HepG2 (cell line): ENCODE results near the gene MAGEA9B. TPM values are rescaled to one million over a fixed set of nuclear protein-coding genes. Genes with fewer than 3 reads are reported as not detected.

ENCODE experiments used
- ATAC-seq: fragments of 200-7000 bp; cut with Tn5 transposase; 3 replicates; pipeline ENCODE4 v1.9.1; 2020; ENCODE audit warnings: mild to moderate bottlenecking, moderate library complexity
- BruUV-seq: library from RNA; stranded (reverse); fragments of 400-500 nt; replicated peaks from 2 replicates; lab custom pipeline; 2021; lab: Mats Ljungman, UMichigan
- CTCF ChIA-PET: fragments of 300-600 bp; formaldehyde crosslinking; extraction: SDS; loops from one replicate; lab custom pipeline; 2021; ENCODE audit warnings: low total read pairs, inconsistent platforms, low intra/inter-chr PET ratio; lab: Yijun Ruan, JAX
- POLR2A ChIA-PET: fragments of 350-600 bp; sonication (Branson Sonifier 250); formaldehyde crosslinking; loops from one replicate; lab custom pipeline; 2020; ENCODE audit warnings: antibody characterized with exemption, inconsistent platforms; lab: Yijun Ruan, JAX
- DNase-seq: peaks from one replicate; pipeline ENCODE4 v3.0.0-alpha.2; 2015; ENCODE audit warnings: low spot score
- FAIRE-seq: peaks from 3 replicates; lab custom pipeline; 2011; peaks lifted over from hg19 to GRCh38; lab: Jason Lieb, UNC
- H2AFZ ChIP-seq: one replicate; pipeline ENCODE4 v1.6.1; 2011; ENCODE audit warnings: low read length, inconsistent platforms
- H3K27ac ChIP-seq: fragments of 300-600 bp; 3 replicates; pipeline ENCODE4 v1.8.0; 2011; ENCODE audit warnings: mixed run types, mild to moderate bottlenecking, mixed read lengths, low read length, inconsistent platforms; ENCODE audit not compliant: insufficient read depth; ENCODE audit errors: extremely low read length
- H3K27me3 ChIP-seq, 2 experiments: fragments of 200-600 bp in 1 of 2; 2 replicates in 1 of 2; 3 replicates in 1 of 2; pipeline versions ENCODE4 v1.6.0 to v1.8.0; 2011; ENCODE audit warnings: low read length in 2 of 2, mild to moderate bottlenecking in 2 of 2, moderate library complexity in 2 of 2, inconsistent platforms in 1 of 2; ENCODE audit not compliant: insufficient read depth in 2 of 2, control insufficient read depth in 1 of 2
- H3K36me3 ChIP-seq, 2 experiments: fragments of 200-600 bp in 1 of 2; replicated peaks in 1 of 2; 2 replicates in 1 of 2; 3 replicates in 1 of 2; pipeline versions ENCODE4 v1.5.1 to v1.8.0; 2011; ENCODE audit warnings: low read length in 2 of 2, inconsistent platforms in 1 of 2; ENCODE audit not compliant: insufficient read depth in 2 of 2, control insufficient read depth in 1 of 2
- H3K4me1 ChIP-seq: 2 replicates; pipeline ENCODE4 v1.5.1; 2012; ENCODE audit warnings: low read length, inconsistent platforms; ENCODE audit not compliant: insufficient read depth
- H3K4me2 ChIP-seq: 2 replicates; pipeline ENCODE4 v1.6.0; 2011; ENCODE audit warnings: low read depth, low read length, inconsistent platforms
- H3K4me3 ChIP-seq, 3 experiments: fragments of 200-600 bp in 1 of 3; sonication (generic), shearing (Covaris generic) in 1 of 3; replicated peaks in 1 of 3; 2 replicates each; pipeline ENCODE4 v1.5.1; 2011 to 2016; ENCODE audit warnings: low read length in 3 of 3, inconsistent platforms in 2 of 3, low read depth in 2 of 3, mild to moderate bottlenecking in 2 of 3, control low read depth in 1 of 3, mixed read lengths in 1 of 3; ENCODE audit not compliant: insufficient read depth in 1 of 3
- H3K79me2 ChIP-seq: one replicate; pipeline ENCODE4 v1.6.1; 2011; ENCODE audit warnings: low read length, inconsistent platforms; ENCODE audit not compliant: insufficient read depth
- H3K9ac ChIP-seq: 2 replicates; pipeline ENCODE4 v1.6.0; 2011; ENCODE audit warnings: mild to moderate bottlenecking, low read depth, low read length, inconsistent platforms; ENCODE audit not compliant: insufficient read depth
- H3K9me3 ChIP-seq: 2 replicates; pipeline ENCODE4 v1.5.1; 2012; ENCODE audit warnings: mild to moderate bottlenecking, low read length
- H4K20me1 ChIP-seq: 2 replicates; pipeline ENCODE4 v1.6.0; 2011; ENCODE audit warnings: inconsistent platforms, mild to moderate bottlenecking, low read length, moderate library complexity; ENCODE audit not compliant: insufficient read depth
- FOXA3 ChIP-seq: IDR thresholded peaks from 2 replicates; pipeline ENCODE4 v1.6.1; 2016; ENCODE audit warnings: missing genetic modification reagents, missing compliant biosample characterization
- GFI1 ChIP-seq: sonication (generic); formaldehyde crosslinking; IDR thresholded peaks from 2 replicates; pipeline ENCODE4 v1.5.0; 2020; ENCODE audit warnings: missing genetic modification reagents, mild to moderate bottlenecking, borderline replicate concordance
- NFKBIZ ChIP-seq: IDR thresholded peaks from 2 replicates; pipeline ENCODE4 v1.6.1; 2018; ENCODE audit warnings: missing genetic modification reagents, missing compliant biosample characterization
- NFRKB ChIP-seq: fragments of 450-650 bp; IDR thresholded peaks from 2 replicates; pipeline ENCODE4 v1.6.1; 2017
- NR2F1 ChIP-seq, 2 experiments: fragments of 450-650 bp in 1 of 2; formaldehyde crosslinking in 1 of 2; IDR thresholded peaks; 2 replicates each; pipeline versions ENCODE4 v1.5.0 to v1.6.1; 2016 to 2020; ENCODE audit warnings: mild to moderate bottlenecking in 1 of 2, missing compliant biosample characterization in 1 of 2, missing genetic modification reagents in 1 of 2, moderate library complexity in 1 of 2
- NR2F6 ChIP-seq, 2 experiments: IDR thresholded peaks; 2 replicates each; pipeline ENCODE4 v1.6.1; 2016; ENCODE audit warnings: antibody characterized with exemption in 1 of 2, mild to moderate bottlenecking in 1 of 2
- RFX1 ChIP-seq: fragments of 450-650 bp; IDR thresholded peaks from 2 replicates; pipeline ENCODE4 v1.6.1; 2017
- TOPORS ChIP-seq: sonication (generic); formaldehyde crosslinking; IDR thresholded peaks from 2 replicates; pipeline ENCODE4 v1.8.0; 2023; ENCODE audit warnings: mild to moderate bottlenecking, missing genetic modification reagents
- ZNF547 ChIP-seq: sonication (generic); formaldehyde crosslinking; IDR thresholded peaks from 2 replicates; pipeline ENCODE4 v1.5.1; 2020; ENCODE audit warnings: mild to moderate bottlenecking, missing genetic modification reagents
- ZNF660 ChIP-seq: sonication (generic); formaldehyde crosslinking; IDR thresholded peaks from 2 replicates; pipeline ENCODE4 v1.5.1; 2020; ENCODE audit warnings: mild to moderate bottlenecking, low read depth, missing genetic modification reagents, borderline replicate concordance
- WGBS: methylation state at CpG from one replicate; pipeline ENCODE4 v1.1.6; 2017; ENCODE audit warnings: low lambda C conversion rate; 5-methylcytosine and 5-hydroxymethylcytosine counted together
- in situ Hi-C: cut with HindIII; loops from 2 replicates; pipeline ENCODE4 v1.10.0; 2017; ENCODE audit warnings: low pct_unique_long_range_greater_than_20kb; ENCODE audit not compliant: extremely low pct_ligation_motif_present
- intact Hi-C: fragments of 100-400 bp; cut with micrococcal nuclease; formaldehyde crosslinking; loops from one replicate; pipeline ENCODE4 v1.10.0; 2022; ENCODE audit not compliant: unreplicated experiment
- polyA plus RNA-seq, 8 experiments: library from polyadenylated mRNA; depleted of rRNA in 3 of 8; stranded (reverse) in 7 of 8; unstranded in 1 of 8; fragments of >200 nt; fragmentation: Illumina TruSeq in 4 of 8; extraction: Trizol in 4 of 8; gene quantifications; 2 replicates each; pipeline versions ENCODE4 v1.2.1 to v1.2.3, GENCODE V29; 2011 to 2016; ENCODE audit warnings: low read depth in 4 of 8, missing spikeins in 1 of 8, mixed read lengths in 1 of 8; ENCODE audit not compliant: insufficient read depth in 1 of 8
- total RNA-seq, 5 experiments: library from RNA; depleted of rRNA; stranded (reverse); fragments of >200 nt; fragmentation: Illumina TruSeq; extraction: Trizol; gene quantifications; 2 replicates each; pipeline ENCODE4 v1.2.3, GENCODE V29; 2016; ENCODE audit warnings: low read depth in 1 of 5
- TF ChIP-seq, protein P1 (sequence below): sonication (generic); formaldehyde crosslinking; IDR thresholded peaks from 2 replicates; pipeline ENCODE4 v1.4.0; 2020; ENCODE audit warnings: missing genetic modification reagents
- TF ChIP-seq, protein P2 (sequence below): sonication (generic); formaldehyde crosslinking; IDR thresholded peaks from 2 replicates; pipeline ENCODE4 v1.4.0; 2020; ENCODE audit warnings: missing genetic modification reagents
- TF ChIP-seq, protein P3 (sequence below): sonication (generic); formaldehyde crosslinking; IDR thresholded peaks from 2 replicates; pipeline ENCODE4 v1.4.0; 2020; ENCODE audit warnings: mild to moderate bottlenecking, missing genetic modification reagents
- TF ChIP-seq, protein P4 (sequence below): sonication (generic); formaldehyde crosslinking; IDR thresholded peaks from 2 replicates; pipeline ENCODE4 v1.8.1; 2022; ENCODE audit warnings: low read depth, mild to moderate bottlenecking, missing genetic modification reagents

Gene MAGEA9B
- total and polyA plus RNA-seq, 2 of the 13 experiments (the other 11 are each of a cell fraction or from before 2014, with no cell fraction given), result 0.07 to 0.11 TPM

DNA sequence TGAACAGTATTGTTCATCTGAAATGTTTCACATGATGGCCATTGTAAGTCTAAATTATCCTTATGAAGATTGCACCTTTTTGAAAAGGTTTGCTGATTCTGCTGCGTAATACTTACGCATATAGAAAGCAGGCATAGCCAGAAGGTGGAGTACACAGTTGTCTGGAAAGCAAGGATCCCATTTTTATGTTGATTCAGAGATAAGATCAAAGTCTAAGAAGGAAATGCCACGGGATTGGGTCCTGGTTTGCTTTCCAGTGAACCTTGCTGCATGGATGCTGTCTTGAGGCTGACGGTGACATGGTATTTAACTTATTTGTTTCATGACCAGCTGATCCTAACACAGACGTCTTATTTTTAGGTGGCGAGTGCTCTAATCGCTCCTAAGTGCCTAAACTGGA, 15.5 kb downstream of the MAGEA9B start:
- 83% methylated on average over 5 of the region's 7 CpGs for WGBS
- no peak overlapping the region for H2AFZ ChIP-seq
- no peak for FAIRE-seq
- H3K27me3 ChIP-seq, result no peaks in the 10 kb centered on the region
- no peak overlapping the region for H3K4me2 ChIP-seq
- H3K4me1 ChIP-seq, result no peaks in the 10 kb centered on the region
- CTCF ChIA-PET, result no interaction called here
- H3K9ac ChIP-seq, result no peak overlapping the region
- no peak for ATAC-seq
- no peak overlapping the region for H3K27ac ChIP-seq
- POLR2A ChIA-PET, result no interaction called here
- H3K4me3 ChIP-seq, result no peak overlapping the region
- no peaks in the 10 kb centered on the region for H3K9me3 ChIP-seq
- H3K79me2 ChIP-seq, result no peaks in the 10 kb centered on the region
- no peak for DNase-seq
- in situ Hi-C loops, result no loop called here
- no peaks in the 10 kb centered on the region for H4K20me1 ChIP-seq
- H3K36me3 ChIP-seq, result no peaks in the 10 kb centered on the region
- TF ChIP-seq, protein P1, sequence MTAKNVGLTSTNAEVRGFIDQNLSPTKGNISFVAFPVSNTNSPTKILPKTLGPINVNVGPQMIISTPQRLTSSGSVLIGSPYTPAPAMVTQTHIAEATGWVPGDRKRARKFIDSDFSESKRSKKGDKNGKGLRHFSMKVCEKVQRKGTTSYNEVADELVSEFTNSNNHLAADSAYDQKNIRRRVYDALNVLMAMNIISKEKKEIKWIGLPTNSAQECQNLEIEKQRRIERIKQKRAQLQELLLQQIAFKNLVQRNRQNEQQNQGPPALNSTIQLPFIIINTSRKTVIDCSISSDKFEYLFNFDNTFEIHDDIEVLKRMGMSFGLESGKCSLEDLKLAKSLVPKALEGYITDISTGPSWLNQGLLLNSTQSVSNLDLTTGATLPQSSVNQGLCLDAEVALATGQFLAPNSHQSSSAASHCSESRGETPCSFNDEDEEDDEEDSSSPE (CRISPR knock-in tag), result no peak
- TF ChIP-seq, protein P2, sequence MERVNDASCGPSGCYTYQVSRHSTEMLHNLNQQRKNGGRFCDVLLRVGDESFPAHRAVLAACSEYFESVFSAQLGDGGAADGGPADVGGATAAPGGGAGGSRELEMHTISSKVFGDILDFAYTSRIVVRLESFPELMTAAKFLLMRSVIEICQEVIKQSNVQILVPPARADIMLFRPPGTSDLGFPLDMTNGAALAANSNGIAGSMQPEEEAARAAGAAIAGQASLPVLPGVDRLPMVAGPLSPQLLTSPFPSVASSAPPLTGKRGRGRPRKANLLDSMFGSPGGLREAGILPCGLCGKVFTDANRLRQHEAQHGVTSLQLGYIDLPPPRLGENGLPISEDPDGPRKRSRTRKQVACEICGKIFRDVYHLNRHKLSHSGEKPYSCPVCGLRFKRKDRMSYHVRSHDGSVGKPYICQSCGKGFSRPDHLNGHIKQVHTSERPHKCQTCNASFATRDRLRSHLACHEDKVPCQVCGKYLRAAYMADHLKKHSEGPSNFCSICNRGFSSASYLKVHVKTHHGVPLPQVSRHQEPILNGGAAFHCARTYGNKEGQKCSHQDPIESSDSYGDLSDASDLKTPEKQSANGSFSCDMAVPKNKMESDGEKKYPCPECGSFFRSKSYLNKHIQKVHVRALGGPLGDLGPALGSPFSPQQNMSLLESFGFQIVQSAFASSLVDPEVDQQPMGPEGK, result no peak
- TF ChIP-seq NR2F1 (CRISPR knock-in tag; IDR thresholded peaks at IDR 0.05), result no peak
- no peak for TF ChIP-seq NR2F6 (IDR thresholded peaks at IDR 0.05)
- no peak for TF ChIP-seq NR2F6 (CRISPR knock-in tag; IDR thresholded peaks at IDR 0.05)
- TF ChIP-seq, protein P3, sequence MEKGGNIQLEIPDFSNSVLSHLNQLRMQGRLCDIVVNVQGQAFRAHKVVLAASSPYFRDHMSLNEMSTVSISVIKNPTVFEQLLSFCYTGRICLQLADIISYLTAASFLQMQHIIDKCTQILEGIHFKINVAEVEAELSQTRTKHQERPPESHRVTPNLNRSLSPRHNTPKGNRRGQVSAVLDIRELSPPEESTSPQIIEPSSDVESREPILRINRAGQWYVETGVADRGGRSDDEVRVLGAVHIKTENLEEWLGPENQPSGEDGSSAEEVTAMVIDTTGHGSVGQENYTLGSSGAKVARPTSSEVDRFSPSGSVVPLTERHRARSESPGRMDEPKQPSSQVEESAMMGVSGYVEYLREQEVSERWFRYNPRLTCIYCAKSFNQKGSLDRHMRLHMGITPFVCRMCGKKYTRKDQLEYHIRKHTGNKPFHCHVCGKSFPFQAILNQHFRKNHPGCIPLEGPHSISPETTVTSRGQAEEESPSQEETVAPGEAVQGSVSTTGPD, result no peak
- no peak for TF ChIP-seq NFRKB
- no peak for TF ChIP-seq GFI1 (CRISPR knock-in tag)
- no peak for TF ChIP-seq NFKBIZ (CRISPR knock-in tag)
- TF ChIP-seq TOPORS (CRISPR knock-in tag), result no peak
- TF ChIP-seq, protein P4, sequence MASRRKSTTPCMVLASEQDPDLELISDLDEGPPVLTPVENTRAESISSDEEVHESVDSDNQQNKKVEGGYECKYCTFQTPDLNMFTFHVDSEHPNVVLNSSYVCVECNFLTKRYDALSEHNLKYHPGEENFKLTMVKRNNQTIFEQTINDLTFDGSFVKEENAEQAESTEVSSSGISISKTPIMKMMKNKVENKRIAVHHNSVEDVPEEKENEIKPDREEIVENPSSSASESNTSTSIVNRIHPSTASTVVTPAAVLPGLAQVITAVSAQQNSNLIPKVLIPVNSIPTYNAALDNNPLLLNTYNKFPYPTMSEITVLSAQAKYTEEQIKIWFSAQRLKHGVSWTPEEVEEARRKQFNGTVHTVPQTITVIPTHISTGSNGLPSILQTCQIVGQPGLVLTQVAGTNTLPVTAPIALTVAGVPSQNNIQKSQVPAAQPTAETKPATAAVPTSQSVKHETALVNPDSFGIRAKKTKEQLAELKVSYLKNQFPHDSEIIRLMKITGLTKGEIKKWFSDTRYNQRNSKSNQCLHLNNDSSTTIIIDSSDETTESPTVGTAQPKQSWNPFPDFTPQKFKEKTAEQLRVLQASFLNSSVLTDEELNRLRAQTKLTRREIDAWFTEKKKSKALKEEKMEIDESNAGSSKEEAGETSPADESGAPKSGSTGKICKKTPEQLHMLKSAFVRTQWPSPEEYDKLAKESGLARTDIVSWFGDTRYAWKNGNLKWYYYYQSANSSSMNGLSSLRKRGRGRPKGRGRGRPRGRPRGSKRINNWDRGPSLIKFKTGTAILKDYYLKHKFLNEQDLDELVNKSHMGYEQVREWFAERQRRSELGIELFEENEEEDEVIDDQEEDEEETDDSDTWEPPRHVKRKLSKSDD, result no peak
- TF ChIP-seq ZNF660 (CRISPR knock-in tag), result no peak
- no peak for TF ChIP-seq RFX1
- no peak for TF ChIP-seq ZNF547 (CRISPR knock-in tag)
- no peak for TF ChIP-seq FOXA3 (CRISPR knock-in tag)
- TF ChIP-seq, all 625 proteins: peak for 0
- BruUV-seq, result no TSS peak
- intact Hi-C loops, result no loop called here
